ENCODE measurements around the gene GON4L. TPM values are rescaled to one million over a fixed set of nuclear protein-coding genes. Genes with fewer than 3 reads are reported as not detected.

Gene GON4L
- polyA plus RNA-seq, 2 of the 4 experiments (the other 2 are of a cell fraction): 15.3 to 23.1 TPM

- DNase-seq (ENCODE audit: low read depth in 1 of 2, low spot score in 1 of 2): no peak
- no peak overlapping the region for H3K4me2 ChIP-seq
- no peak overlapping the region for H3K27ac ChIP-seq
- TF ChIP-seq HMGXB4 (CRISPR knock-in tag; IDR thresholded peaks at IDR 0.05; ENCODE audit: borderline replicate concordance): no peak
- TF ChIP-seq CBX2 (IDR thresholded peaks at IDR 0.05; ENCODE audit: borderline replicate concordance, low read depth): no peak
- no peak for TF ChIP-seq ATOH8 (CRISPR knock-in tag; IDR thresholded peaks at IDR 0.05; ENCODE audit: low read depth)
- no peak for TF ChIP-seq MAFK (IDR thresholded peaks at IDR 0.05; ENCODE audit: partially characterized antibody)
- no peak for TF ChIP-seq HEYL (CRISPR knock-in tag; IDR thresholded peaks at IDR 0.05)
- TF ChIP-seq SMC3 (IDR thresholded peaks at IDR 0.05): no peak
- no peak for TF ChIP-seq CEBPB (IDR thresholded peaks at IDR 0.05)
- no peak for TF ChIP-seq KDM5A (IDR thresholded peaks at IDR 0.05)
- TF ChIP-seq CTCF (IDR thresholded peaks at IDR 0.05): no peak
- no peak for TF ChIP-seq RCOR1 (IDR thresholded peaks at IDR 0.05; ENCODE audit: low read depth, low read length)
- no peak for TF ChIP-seq RAD21 (conservative IDR thresholded peaks at IDR 0.05 in 1 of 2, IDR thresholded peaks at IDR 0.05 in 1 of 2)
- no peak for TF ChIP-seq REST (IDR thresholded peaks at IDR 0.05)
- TF ChIP-seq POLR2AphosphoS2 (conservative IDR thresholded peaks at IDR 0.05; ENCODE audit: low read length): no peak
- TF ChIP-seq ESRRA (IDR thresholded peaks at IDR 0.05; ENCODE audit: borderline replicate concordance, low read length): no peak
- TF ChIP-seq MAZ (IDR thresholded peaks at IDR 0.05; ENCODE audit: borderline replicate concordance, low read depth, low read length): no peak
- no peak for TF ChIP-seq E2F6 (IDR thresholded peaks at IDR 0.05; ENCODE audit: borderline replicate concordance, low read depth)
- TF ChIP-seq EHF (CRISPR knock-in tag; IDR thresholded peaks at IDR 0.05): no peak
- no peak for ATAC-seq
- no peak for FAIRE-seq
- no peaks in the 10 kb centered on the region for H3K9me3 ChIP-seq
- WGBS (ENCODE audit: missing lambda C conversion rate): 91% methylated on average over 2 of the region's 2 CpGs
- ChIA-PET CTCF (interaction anchor here (1.5 kb wide), 1 partner anchor 14 kb away, joined by 3 read pairs; no protein-coding TSS in a partner anchor), POLR2A (interaction anchor here (0.6 to 0.7 kb wide), 2 partner anchors 16 to 39 kb away, joined by 3 read pairs; no protein-coding TSS in a partner anchor)
- no peak overlapping the region for H3K4me3 ChIP-seq
- H3K4me1 ChIP-seq: peaks cover 11% of the 10 kb centered on the region; the same call in 2 of the 3 replicates
Observed at GRCh38 chr1:155760751-155761475, 96.1 kb downstream of the GON4L start.

Measured in A549 (cell line).